Parathyroid adenoma (tissue), 2 donors: ENCODE results near the gene P2RX2.
A peak's percentile ranks its signal among the peaks of the same experiment; 100 is the strongest.
"Not testable (repeated sequence)": the region's sequence is repeated elsewhere in the genome, so short reads cannot be mapped to it uniquely, and the experiment has no call there.

ENCODE experiments used
- H2AFZ ChIP-seq: fragments of 300-600 bp; sonication (generic); one replicate; pipeline ENCODE4 v1.7.0; 2017; ENCODE audit warnings: antibody characterized with exemption, mild to moderate bottlenecking
- H3K27ac ChIP-seq: fragments of 300-600 bp; sonication (generic); one replicate; pipeline ENCODE4 v1.7.0; 2017
- H3K27me3 ChIP-seq: fragments of 300-600 bp; sonication (generic); one replicate; pipeline ENCODE4 v1.7.0; 2017; ENCODE audit warnings: low read length; ENCODE audit not compliant: control insufficient read depth, insufficient read depth
- H3K36me3 ChIP-seq: fragments of 300-600 bp; sonication (generic); one replicate; pipeline ENCODE4 v1.7.0; 2017; ENCODE audit warnings: low read length; ENCODE audit not compliant: control insufficient read depth, insufficient read depth
- H3K4me1 ChIP-seq: fragments of 300-600 bp; sonication (generic); one replicate; pipeline ENCODE4 v1.7.0; 2017; ENCODE audit warnings: control low read depth
- H3K4me2 ChIP-seq: fragments of 300-600 bp; sonication (generic); one replicate; pipeline ENCODE4 v1.7.0; 2017; ENCODE audit warnings: low read length
- H3K4me3 ChIP-seq: fragments of 300-600 bp; sonication (generic); one replicate; pipeline ENCODE4 v1.7.0; 2017; ENCODE audit warnings: low read depth, low read length
- H3K79me2 ChIP-seq: fragments of 300-600 bp; sonication (generic); one replicate; pipeline ENCODE4 v1.7.0; 2017; ENCODE audit warnings: control low read depth
- H3K9ac ChIP-seq: fragments of 300-600 bp; sonication (generic); one replicate; pipeline ENCODE4 v1.7.0; 2017; ENCODE audit warnings: mild to moderate bottlenecking
- H3K9me3 ChIP-seq: fragments of 300-600 bp; sonication (generic); one replicate; pipeline ENCODE4 v1.7.0; 2017; ENCODE audit warnings: low read length; ENCODE audit not compliant: control insufficient read depth
- CTCF ChIP-seq: fragments of 300-600 bp; sonication (generic); IDR thresholded peaks from one replicate; pipeline ENCODE4 v1.7.0; 2017; ENCODE audit warnings: antibody characterized with exemption, mild to moderate bottlenecking
- donor health status: primary hyperparathyroidism.

P2RX2 gene

GRCh38 chr12:132593938-132594358, 24.6 kb upstream of the P2RX2 start:
- Histone ChIP-seq H3K79me2 (no peaks in the 10 kb centered on the region), H3K4me3 (peak overlapping the region; percentile 1), H3K4me1 (no peaks in the 10 kb centered on the region), H3K9me3 (no peaks in the 10 kb centered on the region), H3K9ac (no peak overlapping the region), H3K27ac (no peak overlapping the region), H3K4me2 (peak overlapping the region; percentile 34), H2AFZ (peak overlapping the region; percentile 45), H3K36me3 (no peaks in the 10 kb centered on the region), H3K27me3 (no peaks in the 10 kb centered on the region)
- no peak for TF ChIP-seq CTCF

- Histone ChIP-seq H3K4me1 (no peaks in the 10 kb centered on the region), H3K27me3 (no peaks in the 10 kb centered on the region), H3K36me3 (no peaks in the 10 kb centered on the region), H3K9me3 (no peaks in the 10 kb centered on the region), H3K9ac (no peak overlapping the region), H2AFZ (no peak overlapping the region), H3K79me2 (no peaks in the 10 kb centered on the region), H3K4me2 (no peak overlapping the region), H3K27ac (no peak overlapping the region), H3K4me3 (no peak overlapping the region)
- no peak for TF ChIP-seq CTCF
Observed at GRCh38 chr12:132595183-132595582, 23.4 kb upstream of the P2RX2 start.

GRCh38 chr12:132596016-132596415, 22.6 kb upstream of the P2RX2 start:
- Histone ChIP-seq H3K79me2 (no peaks in the 10 kb centered on the region), H3K4me1 (no peaks in the 10 kb centered on the region), H3K4me2 (no peak overlapping the region), H3K27ac (no peak overlapping the region), H3K27me3 (no peaks in the 10 kb centered on the region), H3K9ac (no peak overlapping the region), H3K36me3 (no peaks in the 10 kb centered on the region), H3K9me3 (no peaks in the 10 kb centered on the region), H3K4me3 (no peak overlapping the region), H2AFZ (no peak overlapping the region)
- no peak for TF ChIP-seq CTCF

- peak overlapping the region; percentile 54 for H3K4me2 ChIP-seq
- H3K9me3 ChIP-seq, result no peaks in the 10 kb centered on the region
- TF ChIP-seq CTCF, result no peak
- no peaks in the 10 kb centered on the region for H3K36me3 ChIP-seq
- peak overlapping the region; percentile 56 for H3K4me3 ChIP-seq
- H3K27me3 ChIP-seq, result no peaks in the 10 kb centered on the region
- H3K79me2 ChIP-seq, result no peaks in the 10 kb centered on the region
- H3K9ac ChIP-seq, result no peak overlapping the region
- H3K27ac ChIP-seq, result peak overlapping the region; percentile 42
- H3K4me1 ChIP-seq, result no peaks in the 10 kb centered on the region
- H2AFZ ChIP-seq, result peak overlapping the region; percentile 81
Observed at GRCh38 chr12:132597333-132598316, 21.0 kb upstream of the P2RX2 start.

- H3K4me1 ChIP-seq, H3K27ac ChIP-seq, H3K9me3 ChIP-seq, H3K4me2 ChIP-seq, H3K27me3 ChIP-seq, H2AFZ ChIP-seq, H3K9ac ChIP-seq, H3K36me3 ChIP-seq, H3K79me2 ChIP-seq, H3K4me3 ChIP-seq: not testable (repeated sequence)
Observed at GRCh38 chr12:132599502-132599901, 19.1 kb upstream of the P2RX2 start.
